T-helper 17 cell (primary cell): ENCODE results near the gene SKIC8. TPM values are rescaled to one million over a fixed set of nuclear protein-coding genes. Genes with fewer than 3 reads are reported as not detected.

ENCODE experiments used
- ATAC-seq: fragments of 150-1000 bp; cut with Tn5 transposase; 2 replicates; pipeline ENCODE4 v1.10.0; 2021; ENCODE audit warnings: mild to moderate bottlenecking, moderate library complexity
- DNase-seq, 3 donors: peaks; one replicate each; pipeline versions ENCODE4 v3.0.0 to v3.0.0-alpha.2; 2020 to 2021
- H3K9me3 ChIP-seq: one replicate; pipeline ENCODE4 v1.7.0; 2013; ENCODE audit warnings: low read length, mild to moderate bottlenecking; ENCODE audit not compliant: control insufficient read depth, poor library complexity, severe bottlenecking
- H3K27ac Mint-ChIP-seq: one replicate; pipeline ENCODE4 v1.8.0; 2022; ENCODE audit warnings: mild to moderate bottlenecking, moderate library complexity, mixed read lengths
- H3K27me3 Mint-ChIP-seq: one replicate; pipeline ENCODE4 v1.8.0; 2022; ENCODE audit warnings: mixed read lengths
- H3K36me3 Mint-ChIP-seq: one replicate; pipeline ENCODE4 v1.8.0; 2022; ENCODE audit warnings: low read depth, mixed read lengths
- H3K4me1 Mint-ChIP-seq: one replicate; pipeline ENCODE4 v1.8.0; 2022; ENCODE audit warnings: mild to moderate bottlenecking, mixed read lengths
- H3K4me3 Mint-ChIP-seq: one replicate; pipeline ENCODE4 v1.8.0; 2022; ENCODE audit warnings: mild to moderate bottlenecking, moderate library complexity, mixed read lengths
- total RNA-seq, 4 donors: library from RNA in 2 of 4; stranded (reverse) in 2 of 4; gene quantifications; one replicate each; pipeline ENCODE4 v1.2.3 and lab custom pipeline; 2022 to 2026

The SKIC8 gene
- total RNA-seq, 2 donors from 2014 or later = 24.3 to 24.4 TPM

GRCh38 chr15:78329625-78330024 lies 30.2 kb upstream of the SKIC8 start:
- no peaks in the 10 kb centered on the region for H3K9me3 ChIP-seq
- DNase-seq (no peak), ATAC-seq (no peak)
- Mint-ChIP-seq H3K4me3 (no peak overlapping the region), H3K4me1 (no peaks in the 10 kb centered on the region), H3K27ac (no peak overlapping the region), H3K36me3 (no peaks in the 10 kb centered on the region), H3K27me3 (peaks cover 25% of the 10 kb centered on the region)

DNA sequence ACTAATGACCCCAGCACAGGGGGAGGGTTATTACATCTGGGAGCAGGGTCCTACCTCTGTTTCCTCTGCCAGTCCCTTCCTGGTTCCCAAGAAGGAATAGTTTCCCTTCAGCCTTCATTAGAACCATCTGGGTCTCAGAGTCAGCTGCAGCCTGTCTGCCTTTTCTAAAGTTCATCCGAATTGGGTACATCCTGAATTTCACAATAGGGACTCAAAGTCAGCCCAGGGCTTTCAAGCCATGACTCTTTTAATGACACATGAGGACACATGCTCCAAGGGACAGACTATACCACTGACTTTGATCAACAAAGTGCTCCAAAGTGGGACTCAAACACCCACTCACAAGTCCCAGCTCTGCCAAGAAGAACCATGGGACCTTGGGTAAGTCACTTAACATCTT lies 28.1 kb upstream of the SKIC8 start:
- no peak overlapping the region for H3K27ac Mint-ChIP-seq
- no peaks in the 10 kb centered on the region for H3K36me3 Mint-ChIP-seq
- peaks cover 21% of the 10 kb centered on the region for H3K27me3 Mint-ChIP-seq
- ATAC-seq (no peak), DNase-seq (no peak)
- no peaks in the 10 kb centered on the region for H3K9me3 ChIP-seq
- no peaks in the 10 kb centered on the region for H3K4me1 Mint-ChIP-seq
- no peak overlapping the region for H3K4me3 Mint-ChIP-seq

DNA sequence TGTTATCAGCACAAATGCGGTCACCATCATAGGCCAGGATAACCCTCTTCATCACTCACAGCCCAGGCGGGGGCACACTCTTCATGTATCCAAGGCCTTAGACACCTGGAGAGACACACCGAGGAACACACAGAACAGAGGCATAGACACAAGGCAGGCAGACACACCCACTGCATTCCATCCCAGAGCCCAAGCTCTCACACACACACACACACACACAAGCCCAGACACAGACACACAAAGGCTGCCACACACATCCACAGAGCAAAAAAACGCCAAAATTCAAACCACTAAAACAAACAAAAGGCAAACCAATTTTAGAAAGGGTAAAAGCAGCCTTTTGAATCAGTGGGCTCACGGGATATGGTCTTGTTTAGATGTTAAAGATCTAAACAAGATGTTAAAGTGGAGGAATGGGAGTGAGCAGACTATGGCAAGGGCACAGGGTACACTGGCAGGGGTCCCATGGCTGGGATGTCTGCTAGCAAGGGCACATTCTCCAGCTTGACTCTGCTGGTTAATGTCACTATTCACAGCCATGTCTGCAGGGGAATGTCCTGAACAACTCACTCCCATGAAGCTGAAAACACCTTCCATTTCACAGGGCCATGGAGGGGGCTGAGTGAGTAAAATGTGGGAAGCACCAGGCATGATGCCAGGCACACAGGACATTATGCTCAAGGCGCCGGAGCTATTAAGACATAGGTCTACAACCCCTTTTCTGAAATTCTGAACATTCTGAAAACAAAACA lies 25.9 kb upstream of the SKIC8 start:
- Mint-ChIP-seq H3K4me1 (no peaks in the 10 kb centered on the region), H3K27ac (no peak overlapping the region), H3K27me3 (peaks cover 21% of the 10 kb centered on the region), H3K4me3 (no peak overlapping the region), H3K36me3 (no peaks in the 10 kb centered on the region)
- no peak for DNase-seq
- no peaks in the 10 kb centered on the region for H3K9me3 ChIP-seq
- no peak for ATAC-seq

- H3K9me3 ChIP-seq = no peaks in the 10 kb centered on the region
- ATAC-seq = no peak
- Mint-ChIP-seq H3K27ac (no peak overlapping the region), H3K4me1 (no peaks in the 10 kb centered on the region), H3K4me3 (no peak overlapping the region), H3K27me3 (peaks cover 16% of the 10 kb centered on the region), H3K36me3 (no peaks in the 10 kb centered on the region)
- no peak for DNase-seq
These were observed 24.7 kb upstream of the SKIC8 start for GRCh38 chr15:78324144-78324543.

- Mint-ChIP-seq H3K27me3 (peaks cover 16% of the 10 kb centered on the region), H3K36me3 (no peaks in the 10 kb centered on the region), H3K4me3 (no peak overlapping the region), H3K4me1 (no peaks in the 10 kb centered on the region), H3K27ac (no peak overlapping the region)
- H3K9me3 ChIP-seq = no peaks in the 10 kb centered on the region
- DNase-seq (no peak), ATAC-seq (no peak)
These were observed 24.3 kb upstream of the SKIC8 start for GRCh38 chr15:78323693-78324092.

GRCh38 chr15:78322724-78323521 lies 23.5 kb upstream of the SKIC8 start:
- DNase-seq = no peak
- Mint-ChIP-seq H3K36me3 (no peaks in the 10 kb centered on the region), H3K4me1 (no peaks in the 10 kb centered on the region), H3K4me3 (no peak overlapping the region), H3K27ac (no peak overlapping the region), H3K27me3 (peaks cover 16% of the 10 kb centered on the region)
- H3K9me3 ChIP-seq = no peaks in the 10 kb centered on the region
- ATAC-seq = no peak

- H3K27ac Mint-ChIP-seq = no peak overlapping the region
- no peak for DNase-seq
These were observed 22.8 kb upstream of the SKIC8 start for GRCh38 chr15:78322243-78322642.

DNA sequence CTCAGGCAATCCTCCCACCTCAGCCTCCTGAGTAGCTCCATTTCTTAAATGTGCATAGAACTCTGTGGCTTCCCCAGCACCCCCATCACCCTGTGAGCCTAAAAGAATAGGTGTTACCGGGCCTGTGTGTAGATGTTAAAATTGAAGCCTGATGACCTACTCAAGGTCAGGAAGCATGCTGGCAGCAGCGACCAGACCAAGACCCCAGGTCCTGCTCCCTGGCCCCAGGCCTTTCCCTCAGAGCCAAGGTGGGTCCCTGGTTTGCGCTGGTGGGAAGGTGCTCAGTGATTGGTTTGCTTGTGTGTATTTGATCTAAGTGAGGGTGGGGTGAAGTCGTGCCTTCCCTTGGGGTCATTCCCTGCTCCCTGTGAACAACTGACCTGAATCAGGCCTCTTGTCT lies 22.4 kb upstream of the SKIC8 start:
- Mint-ChIP-seq H3K4me1 (no peaks in the 10 kb centered on the region), H3K27ac (no peak overlapping the region), H3K36me3 (no peaks in the 10 kb centered on the region), H3K27me3 (peaks cover 16% of the 10 kb centered on the region), H3K4me3 (no peak overlapping the region)
- no peak for ATAC-seq
- H3K9me3 ChIP-seq = no peaks in the 10 kb centered on the region
- DNase-seq = no peak

More at GRCh38 chr15:78322243-78322642, 22.8 kb upstream of the SKIC8 start:
- H3K27me3 Mint-ChIP-seq = peaks cover 16% of the 10 kb centered on the region
- H3K9me3 ChIP-seq = no peaks in the 10 kb centered on the region
- no peak overlapping the region for H3K4me3 Mint-ChIP-seq
- no peaks in the 10 kb centered on the region for H3K4me1 Mint-ChIP-seq
- ATAC-seq = no peak
- no peaks in the 10 kb centered on the region for H3K36me3 Mint-ChIP-seq

DNA sequence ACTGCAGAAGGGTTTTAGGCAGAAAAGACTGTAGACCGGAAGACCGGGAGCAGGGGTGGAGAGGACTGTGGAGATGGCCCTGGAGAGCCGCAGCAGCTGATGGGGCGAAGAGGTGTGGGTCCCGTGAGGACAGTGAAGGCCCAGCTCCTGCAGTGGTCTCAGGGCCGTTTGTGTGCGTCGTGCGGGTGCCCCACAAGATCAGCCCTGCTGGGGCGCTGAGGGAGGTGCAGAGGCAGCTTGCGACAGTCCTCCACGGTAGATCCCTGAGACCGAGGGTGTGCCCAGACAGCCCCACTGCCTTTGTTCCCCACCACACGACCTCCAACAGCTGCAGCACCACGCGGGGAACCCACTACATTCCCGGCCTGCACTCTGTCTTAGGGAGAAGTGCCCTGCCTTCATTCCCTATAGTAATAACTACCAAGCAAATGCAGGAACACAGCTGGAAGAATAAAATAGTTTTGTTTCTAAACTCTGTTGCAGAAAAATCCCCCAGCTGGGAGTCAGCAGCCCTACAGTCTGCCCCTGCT lies 21.7 kb upstream of the SKIC8 start:
- Mint-ChIP-seq H3K27ac (no peak overlapping the region), H3K4me1 (no peaks in the 10 kb centered on the region), H3K4me3 (no peak overlapping the region), H3K27me3 (peaks cover 16% of the 10 kb centered on the region), H3K36me3 (no peaks in the 10 kb centered on the region)
- ATAC-seq (no peak), DNase-seq (no peak)
- H3K9me3 ChIP-seq = no peaks in the 10 kb centered on the region

- H3K27ac Mint-ChIP-seq = no peak overlapping the region
- H3K9me3 ChIP-seq = no peaks in the 10 kb centered on the region
- no peak overlapping the region for H3K4me3 Mint-ChIP-seq
- no peaks in the 10 kb centered on the region for H3K36me3 Mint-ChIP-seq
- DNase-seq = no peak
- ATAC-seq = no peak
- H3K27me3 Mint-ChIP-seq = peaks cover 14% of the 10 kb centered on the region
- H3K4me1 Mint-ChIP-seq = no peaks in the 10 kb centered on the region
These were observed 20.8 kb upstream of the SKIC8 start for GRCh38 chr15:78320183-78320582.

DNA sequence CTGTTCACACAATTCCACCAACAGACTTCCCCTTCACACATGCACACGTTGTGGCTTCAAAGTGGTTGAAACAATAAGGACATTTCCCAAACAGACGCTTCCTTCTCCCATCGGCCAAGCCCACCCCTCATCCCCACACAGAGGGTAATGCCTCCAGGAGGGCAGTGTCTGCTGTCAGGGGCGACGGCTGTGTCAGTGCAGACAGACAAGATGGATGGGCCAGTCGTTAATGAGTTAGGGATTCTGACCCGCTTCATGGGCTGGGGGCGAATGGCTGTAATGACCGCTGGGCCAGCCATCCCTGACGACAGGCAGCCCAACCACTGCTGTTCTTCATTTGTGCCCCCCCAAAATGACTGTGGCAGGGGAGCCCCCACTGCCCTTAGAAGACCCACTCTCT lies 20.2 kb upstream of the SKIC8 start:
- no peak overlapping the region for H3K27ac Mint-ChIP-seq
- H3K4me1 Mint-ChIP-seq = no peaks in the 10 kb centered on the region
- peaks cover 8% of the 10 kb centered on the region for H3K27me3 Mint-ChIP-seq
- no peaks in the 10 kb centered on the region for H3K36me3 Mint-ChIP-seq
- no peaks in the 10 kb centered on the region for H3K9me3 ChIP-seq
- DNase-seq (no peak), ATAC-seq (no peak)
- H3K4me3 Mint-ChIP-seq = no peak overlapping the region

DNA sequence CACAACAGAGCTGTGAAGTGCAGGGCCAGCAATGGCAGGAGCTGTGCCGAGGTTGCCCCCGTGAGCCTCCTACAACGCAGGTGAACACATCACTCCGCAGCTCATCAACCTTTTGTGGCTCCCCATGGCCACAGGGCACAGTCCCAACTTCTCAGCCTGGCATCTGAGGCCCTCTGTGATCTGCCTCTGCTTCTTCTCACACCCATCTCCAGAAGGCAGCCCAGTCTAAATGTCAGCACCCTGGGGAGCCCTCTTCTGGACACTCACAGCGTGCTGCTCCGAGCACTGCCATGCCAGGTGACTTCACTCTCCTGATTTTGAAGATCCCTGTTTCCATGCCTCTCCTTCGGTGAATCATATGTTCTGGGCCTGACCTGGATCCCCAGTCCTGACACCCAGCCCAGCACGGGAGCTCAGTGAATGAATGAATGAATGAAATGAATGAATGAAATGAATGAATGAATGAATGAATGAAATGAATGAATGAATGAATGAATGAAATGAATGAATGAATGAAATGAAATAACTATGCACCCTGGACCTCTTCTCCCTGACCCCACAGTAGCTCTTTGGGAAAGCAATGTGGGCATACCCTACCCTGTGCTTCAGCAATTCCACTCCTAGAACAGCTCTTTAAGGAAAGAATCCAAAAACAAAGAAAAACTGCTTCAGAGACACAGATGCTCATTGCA lies 17.9 kb upstream of the SKIC8 start:
- ATAC-seq = no peak

More for the DNA sequence above, 17.9 kb upstream of the SKIC8 start:
- Mint-ChIP-seq H3K27ac (no peak overlapping the region), H3K27me3 (peaks cover 14% of the 10 kb centered on the region), H3K36me3 (peaks cover 3% of the 10 kb centered on the region), H3K4me3 (no peak overlapping the region), H3K4me1 (no peaks in the 10 kb centered on the region)
- no peaks in the 10 kb centered on the region for H3K9me3 ChIP-seq
- DNase-seq = no peak
